Neural progenitor cell (in vitro differentiated cells): ENCODE measurements around the gene BCAT1. TPM values are rescaled to one million over a fixed set of nuclear protein-coding genes. Genes with fewer than 3 reads are reported as not detected.

Experiments used
- DNase-seq: peaks from one replicate; pipeline ENCODE4 v3.0.0-alpha.2; 2016; ENCODE audit warnings: low spot score
- H2AFZ ChIP-seq: fragments of 200-600 bp; sonication (generic); replicated peaks from 2 replicates; pipeline ENCODE4 v1.6.1; 2016; ENCODE audit warnings: antibody characterized with exemption
- H3F3A ChIP-seq: fragments of 200-600 bp; sonication (generic); 2 replicates; pipeline ENCODE4 v1.6.1; 2016; ENCODE audit warnings: antibody characterized with exemption, low read depth
- H3K27ac ChIP-seq: fragments of 200-600 bp; sonication (generic); 2 replicates; pipeline ENCODE4 v1.5.1; 2016; ENCODE audit warnings: mild to moderate bottlenecking
- H3K27me3 ChIP-seq: fragments of 200-600 bp; sonication (generic); 2 replicates; pipeline ENCODE4 v1.6.1; 2016; ENCODE audit warnings: mild to moderate bottlenecking, moderate library complexity
- H3K36me3 ChIP-seq: fragments of 200-600 bp; sonication (generic); 2 replicates; pipeline ENCODE4 v1.5.1; 2016
- H3K4me1 ChIP-seq: fragments of 200-600 bp; sonication (generic); 2 replicates; pipeline ENCODE4 v1.6.1; 2016; ENCODE audit warnings: mixed run types
- H3K4me2 ChIP-seq: fragments of 200-600 bp; sonication (generic); 2 replicates; pipeline ENCODE4 v1.6.1; 2016
- H3K4me3 ChIP-seq: fragments of 200-600 bp; sonication (generic); 2 replicates; pipeline ENCODE4 v1.5.1; 2016
- H3K79me2 ChIP-seq: fragments of 200-600 bp; sonication (generic); 2 replicates; pipeline ENCODE4 v1.6.1; 2016; ENCODE audit warnings: low read depth
- H3K9ac ChIP-seq: fragments of 200-600 bp; sonication (generic); 2 replicates; pipeline ENCODE4 v1.6.1; 2016
- H3K9me3 ChIP-seq: fragments of 200-600 bp; sonication (generic); 2 replicates; pipeline ENCODE4 v1.5.1; 2016; ENCODE audit warnings: low read depth
- H4K20me1 ChIP-seq: fragments of 200-600 bp; sonication (generic); 2 replicates; pipeline ENCODE4 v1.6.1; 2016; ENCODE audit warnings: low read depth
- H3K27ac Mint-ChIP-seq: 3 replicates; pipeline ENCODE4 v1.8.0; 2021; ENCODE audit warnings: mixed read lengths
- H3K27me3 Mint-ChIP-seq: 2 replicates; pipeline ENCODE4 v1.8.0; 2022; ENCODE audit warnings: low read depth, mild to moderate bottlenecking, inconsistent platforms, moderate library complexity, mixed read lengths; ENCODE audit not compliant: insufficient read depth
- H3K36me3 Mint-ChIP-seq: 3 replicates; pipeline ENCODE4 v1.8.0; 2021; ENCODE audit warnings: mixed read lengths
- H3K4me1 Mint-ChIP-seq: 3 replicates; pipeline ENCODE4 v1.8.0; 2021; ENCODE audit warnings: mixed read lengths
- H3K4me3 Mint-ChIP-seq: 3 replicates; pipeline ENCODE4 v1.8.0; 2021; ENCODE audit warnings: mild to moderate bottlenecking, moderate library complexity, mixed read lengths
- H3K9me3 Mint-ChIP-seq: 3 replicates; pipeline ENCODE4 v1.8.0; 2020; ENCODE audit warnings: mixed read lengths
- EZH2 ChIP-seq: fragments of 200-600 bp; sonication (generic); IDR thresholded peaks from 2 replicates; pipeline ENCODE4 v1.6.1; 2017; ENCODE audit warnings: antibody characterized with exemption, mild to moderate bottlenecking, moderate library complexity
- EZH2phosphoT487 ChIP-seq: fragments of 200-600 bp; sonication (generic); IDR thresholded peaks from 2 replicates; pipeline ENCODE4 v1.6.1; 2017; ENCODE audit warnings: antibody characterized with exemption
- total RNA-seq: library from RNA; depleted of rRNA; stranded (reverse); fragments of >200 nt; gene quantifications from 2 replicates; pipeline ENCODE4 v1.2.3, GENCODE V29; 2015; ENCODE audit warnings: low replicate concordance
- TF ChIP-seq, protein P1 (sequence below): fragments of 200-600 bp; sonication (generic); IDR thresholded peaks from 2 replicates; pipeline ENCODE4 v1.5.1; 2017; ENCODE audit warnings: antibody characterized with exemption, mild to moderate bottlenecking

BCAT1 gene
- total RNA-seq, 1 donor from 2014 or later = 287 TPM

- no peak overlapping the region for H3K4me3 ChIP-seq
- H3K36me3 ChIP-seq = peaks cover 7% of the 10 kb centered on the region
- Mint-ChIP-seq H3K4me3 (no peak overlapping the region), H3K27me3 (no peaks in the 10 kb centered on the region), H3K36me3 (peaks cover 37% of the 10 kb centered on the region), H3K27ac (no peak overlapping the region), H3K4me1 (no peaks in the 10 kb centered on the region), H3K9me3 (no peaks in the 10 kb centered on the region)
- H3K27me3 ChIP-seq = no peaks in the 10 kb centered on the region
- H3K4me1 ChIP-seq = no peaks in the 10 kb centered on the region
- no peak for DNase-seq
- no peaks in the 10 kb centered on the region for H3K9me3 ChIP-seq
- H4K20me1 ChIP-seq = no peaks in the 10 kb centered on the region
- no peak overlapping the region for H3K9ac ChIP-seq
- TF ChIP-seq EZH2phosphoT487 (no peak), EZH2 (no peak)
- TF ChIP-seq, protein P1, sequence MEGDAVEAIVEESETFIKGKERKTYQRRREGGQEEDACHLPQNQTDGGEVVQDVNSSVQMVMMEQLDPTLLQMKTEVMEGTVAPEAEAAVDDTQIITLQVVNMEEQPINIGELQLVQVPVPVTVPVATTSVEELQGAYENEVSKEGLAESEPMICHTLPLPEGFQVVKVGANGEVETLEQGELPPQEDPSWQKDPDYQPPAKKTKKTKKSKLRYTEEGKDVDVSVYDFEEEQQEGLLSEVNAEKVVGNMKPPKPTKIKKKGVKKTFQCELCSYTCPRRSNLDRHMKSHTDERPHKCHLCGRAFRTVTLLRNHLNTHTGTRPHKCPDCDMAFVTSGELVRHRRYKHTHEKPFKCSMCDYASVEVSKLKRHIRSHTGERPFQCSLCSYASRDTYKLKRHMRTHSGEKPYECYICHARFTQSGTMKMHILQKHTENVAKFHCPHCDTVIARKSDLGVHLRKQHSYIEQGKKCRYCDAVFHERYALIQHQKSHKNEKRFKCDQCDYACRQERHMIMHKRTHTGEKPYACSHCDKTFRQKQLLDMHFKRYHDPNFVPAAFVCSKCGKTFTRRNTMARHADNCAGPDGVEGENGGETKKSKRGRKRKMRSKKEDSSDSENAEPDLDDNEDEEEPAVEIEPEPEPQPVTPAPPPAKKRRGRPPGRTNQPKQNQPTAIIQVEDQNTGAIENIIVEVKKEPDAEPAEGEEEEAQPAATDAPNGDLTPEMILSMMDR = no peak
- H3K4me2 ChIP-seq = no peak overlapping the region
- no peaks in the 10 kb centered on the region for H3K79me2 ChIP-seq
- no peaks in the 10 kb centered on the region for H3F3A ChIP-seq
- no peak overlapping the region for H2AFZ ChIP-seq
- H3K27ac ChIP-seq = no peak overlapping the region
Observed at GRCh38 chr12:24835377-24835776, 113.5 kb downstream of the BCAT1 start.

GRCh38 chr12:24833513-24833912 is 115.4 kb downstream of the BCAT1 start:
- peaks cover 6% of the 10 kb centered on the region for H3K36me3 ChIP-seq

DNA sequence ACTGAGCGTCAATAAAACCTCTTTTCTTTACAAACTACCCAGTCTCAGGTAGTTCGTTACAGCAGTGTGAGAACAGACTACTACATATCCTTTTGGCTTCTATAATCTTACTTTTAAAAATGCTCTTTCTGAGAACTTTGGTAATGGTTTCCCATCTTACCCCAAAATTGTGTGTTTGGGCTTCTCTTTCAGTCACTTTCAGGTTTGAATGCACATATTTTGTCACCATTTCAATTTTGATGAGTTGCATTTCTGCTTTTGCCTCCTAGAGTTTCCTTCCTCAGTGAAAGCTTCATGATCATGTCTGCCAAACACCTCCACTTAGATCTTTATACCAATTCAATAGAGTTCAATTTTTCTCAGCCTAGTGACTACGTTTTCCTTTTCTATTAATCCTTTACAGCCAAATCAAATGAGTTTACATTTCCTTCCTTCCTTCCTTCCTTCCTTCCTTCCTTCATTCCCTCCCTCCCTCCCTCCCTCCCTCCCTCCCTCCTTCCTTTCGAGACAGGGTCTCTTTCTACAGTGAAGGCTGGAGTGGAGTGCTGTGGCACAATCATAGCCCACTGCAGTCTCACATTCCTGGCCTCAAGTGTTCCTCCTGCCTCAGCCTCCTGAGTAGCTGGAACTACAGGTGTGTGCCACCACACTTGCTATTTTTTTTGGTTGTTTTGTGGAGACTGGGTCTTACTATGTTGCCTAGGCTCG is 124.9 kb downstream of the BCAT1 start:
- H3K4me2 ChIP-seq = no peak overlapping the region
- H3K27me3 ChIP-seq = no peaks in the 10 kb centered on the region
- H3K79me2 ChIP-seq = no peaks in the 10 kb centered on the region
- Mint-ChIP-seq H3K4me1 (no peaks in the 10 kb centered on the region), H3K27ac (no peak overlapping the region), H3K36me3 (peaks cover 42% of the 10 kb centered on the region), H3K4me3 (no peak overlapping the region), H3K27me3 (no peaks in the 10 kb centered on the region), H3K9me3 (no peaks in the 10 kb centered on the region)
- DNase-seq = no peak
- H3K27ac ChIP-seq = no peak overlapping the region
- no peaks in the 10 kb centered on the region for H3K4me1 ChIP-seq
- no peaks in the 10 kb centered on the region for H4K20me1 ChIP-seq
- no peak for TF ChIP-seq EZH2
- TF ChIP-seq EZH2phosphoT487 = no peak
- TF ChIP-seq, protein P1 = no peak
- no peaks in the 10 kb centered on the region for H3K9me3 ChIP-seq
- H3F3A ChIP-seq = no peaks in the 10 kb centered on the region
- no peak overlapping the region for H2AFZ ChIP-seq
- no peak overlapping the region for H3K4me3 ChIP-seq
- peaks cover 21% of the 10 kb centered on the region for H3K36me3 ChIP-seq
- no peak overlapping the region for H3K9ac ChIP-seq

More at GRCh38 chr12:24833513-24833912, 115.4 kb downstream of the BCAT1 start:
- H2AFZ ChIP-seq = no peak overlapping the region
- no peaks in the 10 kb centered on the region for H3K79me2 ChIP-seq
- no peaks in the 10 kb centered on the region for H3F3A ChIP-seq
- H3K9me3 Mint-ChIP-seq = no peaks in the 10 kb centered on the region
- no peak overlapping the region for H3K4me3 ChIP-seq
- no peak overlapping the region for H3K27ac ChIP-seq
- H3K27ac Mint-ChIP-seq = no peak overlapping the region
- H3K4me3 Mint-ChIP-seq = no peak overlapping the region
- no peaks in the 10 kb centered on the region for H3K9me3 ChIP-seq
- H3K36me3 Mint-ChIP-seq = peaks cover 34% of the 10 kb centered on the region
- H3K4me1 ChIP-seq = no peaks in the 10 kb centered on the region
- H3K27me3 ChIP-seq = no peaks in the 10 kb centered on the region
- no peaks in the 10 kb centered on the region for H4K20me1 ChIP-seq
- no peaks in the 10 kb centered on the region for H3K27me3 Mint-ChIP-seq
- H3K4me1 Mint-ChIP-seq = no peaks in the 10 kb centered on the region
- no peak for DNase-seq
- TF ChIP-seq, protein P1 = no peak
- no peak overlapping the region for H3K9ac ChIP-seq
- H3K4me2 ChIP-seq = no peak overlapping the region
